ENCODE results near the gene DOHH. TPM values are rescaled to one million over a fixed set of nuclear protein-coding genes. Genes with fewer than 3 reads are reported as not detected.

DOHH gene
- total and polyA plus RNA-seq, 9 of the 15 experiments (the other 6 are each of a cell fraction or from before 2014, with no cell fraction given): 0.14 to 47.2 (median 5.1) TPM

DNA sequence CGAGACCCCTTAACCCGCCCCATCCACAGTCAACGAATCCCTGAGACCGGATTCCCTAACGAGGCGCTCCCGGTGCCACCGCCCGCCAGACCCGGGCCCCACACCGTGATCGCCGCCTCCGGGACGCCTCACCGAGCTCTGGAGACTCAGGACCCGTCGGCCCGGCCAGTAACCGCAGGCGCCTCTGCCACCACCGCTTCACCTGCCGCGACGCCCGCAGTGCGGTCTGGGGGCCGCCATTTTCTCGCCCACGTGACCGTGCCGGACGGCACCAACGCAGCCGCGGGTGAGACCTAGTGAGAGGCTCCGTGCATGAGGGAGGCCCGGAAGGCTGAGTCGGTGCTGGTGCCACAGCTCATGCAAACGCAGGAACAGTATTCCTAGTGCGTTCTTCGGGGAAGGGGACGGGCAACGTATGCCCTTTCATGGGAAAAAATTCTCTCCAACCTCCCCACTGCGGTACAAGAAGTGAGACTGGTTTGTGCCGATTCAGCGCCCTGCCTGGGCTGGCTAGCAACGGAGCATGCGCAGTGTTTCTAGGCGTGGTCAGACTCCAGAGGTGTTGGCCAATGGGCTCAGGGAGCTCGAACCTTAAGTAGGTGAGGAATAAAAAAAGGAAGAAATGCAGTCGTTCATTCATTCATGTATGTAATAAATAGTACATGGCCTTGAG is at the start of gene DOHH (continued):
- TF ChIP-seq, protein P1, sequence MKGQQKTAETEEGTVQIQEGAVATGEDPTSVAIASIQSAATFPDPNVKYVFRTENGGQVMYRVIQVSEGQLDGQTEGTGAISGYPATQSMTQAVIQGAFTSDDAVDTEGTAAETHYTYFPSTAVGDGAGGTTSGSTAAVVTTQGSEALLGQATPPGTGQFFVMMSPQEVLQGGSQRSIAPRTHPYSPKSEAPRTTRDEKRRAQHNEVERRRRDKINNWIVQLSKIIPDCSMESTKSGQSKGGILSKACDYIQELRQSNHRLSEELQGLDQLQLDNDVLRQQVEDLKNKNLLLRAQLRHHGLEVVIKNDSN (CRISPR knock-in tag; IDR thresholded peaks at IDR 0.05): peak; percentile 100
- TF ChIP-seq TEAD1 (CRISPR knock-in tag; IDR thresholded peaks at IDR 0.05) (peak; percentile 60 to 95; a peak in 3 of 4 replicates), IRF2 (CRISPR knock-in tag; IDR thresholded peaks at IDR 0.05) (no peak), ZNF586 (CRISPR knock-in tag; conservative IDR thresholded peaks at IDR 0.05) (no peak), RBM25 (IDR thresholded peaks at IDR 0.05; ENCODE audit: low read depth, low read length, severe bottlenecking) (peak; percentile 35), TAF9B (IDR thresholded peaks at IDR 0.05; ENCODE audit: partially characterized antibody) (peak; percentile 98), ZFPM2 (CRISPR knock-in tag; IDR thresholded peaks at IDR 0.05) (no peak), EGR1 (conservative IDR thresholded peaks at IDR 0.05) (peak; percentile 81), KAT2B (IDR thresholded peaks at IDR 0.05; ENCODE audit: low read depth, low read length) (no peak), SOX6 (IDR thresholded peaks at IDR 0.05) (0 out of 2 replicates have a peak, but pooled peaks have one; percentile 5), ETV5 (CRISPR knock-in tag; IDR thresholded peaks at IDR 0.05; ENCODE audit: low read depth) (0 out of 2 replicates have a peak, but pooled peaks have one; percentile 19)
- TF ChIP-seq, protein P2, sequence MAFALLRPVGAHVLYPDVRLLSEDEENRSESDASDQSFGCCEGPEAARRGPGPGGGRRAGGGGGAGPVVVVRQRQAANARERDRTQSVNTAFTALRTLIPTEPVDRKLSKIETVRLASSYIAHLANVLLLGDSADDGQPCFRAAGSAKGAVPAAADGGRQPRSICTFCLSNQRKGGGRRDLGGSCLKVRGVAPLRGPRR (CRISPR knock-in tag; IDR thresholded peaks at IDR 0.05): no peak
- TF ChIP-seq, protein P3, sequence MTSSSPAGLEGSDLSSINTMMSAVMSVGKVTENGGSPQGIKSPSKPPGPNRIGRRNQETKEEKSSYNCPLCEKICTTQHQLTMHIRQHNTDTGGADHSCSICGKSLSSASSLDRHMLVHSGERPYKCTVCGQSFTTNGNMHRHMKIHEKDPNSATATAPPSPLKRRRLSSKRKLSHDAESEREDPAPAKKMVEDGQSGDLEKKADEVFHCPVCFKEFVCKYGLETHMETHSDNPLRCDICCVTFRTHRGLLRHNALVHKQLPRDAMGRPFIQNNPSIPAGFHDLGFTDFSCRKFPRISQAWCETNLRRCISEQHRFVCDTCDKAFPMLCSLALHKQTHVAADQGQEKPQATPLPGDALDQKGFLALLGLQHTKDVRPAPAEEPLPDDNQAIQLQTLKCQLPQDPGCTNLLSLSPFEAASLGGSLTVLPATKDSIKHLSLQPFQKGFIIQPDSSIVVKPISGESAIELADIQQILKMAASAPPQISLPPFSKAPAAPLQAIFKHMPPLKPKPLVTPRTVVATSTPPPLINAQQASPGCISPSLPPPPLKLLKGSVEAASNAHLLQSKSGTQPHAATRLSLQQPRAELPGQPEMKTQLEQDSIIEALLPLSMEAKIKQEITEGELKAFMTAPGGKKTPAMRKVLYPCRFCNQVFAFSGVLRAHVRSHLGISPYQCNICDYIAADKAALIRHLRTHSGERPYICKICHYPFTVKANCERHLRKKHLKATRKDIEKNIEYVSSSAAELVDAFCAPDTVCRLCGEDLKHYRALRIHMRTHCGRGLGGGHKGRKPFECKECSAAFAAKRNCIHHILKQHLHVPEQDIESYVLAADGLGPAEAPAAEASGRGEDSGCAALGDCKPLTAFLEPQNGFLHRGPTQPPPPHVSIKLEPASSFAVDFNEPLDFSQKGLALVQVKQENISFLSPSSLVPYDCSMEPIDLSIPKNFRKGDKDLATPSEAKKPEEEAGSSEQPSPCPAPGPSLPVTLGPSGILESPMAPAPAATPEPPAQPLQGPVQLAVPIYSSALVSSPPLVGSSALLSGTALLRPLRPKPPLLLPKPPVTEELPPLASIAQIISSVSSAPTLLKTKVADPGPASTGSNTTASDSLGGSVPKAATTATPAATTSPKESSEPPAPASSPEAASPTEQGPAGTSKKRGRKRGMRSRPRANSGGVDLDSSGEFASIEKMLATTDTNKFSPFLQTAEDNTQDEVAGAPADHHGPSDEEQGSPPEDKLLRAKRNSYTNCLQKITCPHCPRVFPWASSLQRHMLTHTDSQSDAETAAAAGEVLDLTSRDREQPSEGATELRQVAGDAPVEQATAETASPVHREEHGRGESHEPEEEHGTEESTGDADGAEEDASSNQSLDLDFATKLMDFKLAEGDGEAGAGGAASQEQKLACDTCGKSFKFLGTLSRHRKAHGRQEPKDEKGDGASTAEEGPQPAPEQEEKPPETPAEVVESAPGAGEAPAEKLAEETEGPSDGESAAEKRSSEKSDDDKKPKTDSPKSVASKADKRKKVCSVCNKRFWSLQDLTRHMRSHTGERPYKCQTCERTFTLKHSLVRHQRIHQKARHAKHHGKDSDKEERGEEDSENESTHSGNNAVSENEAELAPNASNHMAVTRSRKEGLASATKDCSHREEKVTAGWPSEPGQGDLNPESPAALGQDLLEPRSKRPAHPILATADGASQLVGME (CRISPR knock-in tag; IDR thresholded peaks at IDR 0.05): 0 out of 2 replicates have a peak, but pooled peaks have one; percentile 32
- TF ChIP-seq, protein P4, sequence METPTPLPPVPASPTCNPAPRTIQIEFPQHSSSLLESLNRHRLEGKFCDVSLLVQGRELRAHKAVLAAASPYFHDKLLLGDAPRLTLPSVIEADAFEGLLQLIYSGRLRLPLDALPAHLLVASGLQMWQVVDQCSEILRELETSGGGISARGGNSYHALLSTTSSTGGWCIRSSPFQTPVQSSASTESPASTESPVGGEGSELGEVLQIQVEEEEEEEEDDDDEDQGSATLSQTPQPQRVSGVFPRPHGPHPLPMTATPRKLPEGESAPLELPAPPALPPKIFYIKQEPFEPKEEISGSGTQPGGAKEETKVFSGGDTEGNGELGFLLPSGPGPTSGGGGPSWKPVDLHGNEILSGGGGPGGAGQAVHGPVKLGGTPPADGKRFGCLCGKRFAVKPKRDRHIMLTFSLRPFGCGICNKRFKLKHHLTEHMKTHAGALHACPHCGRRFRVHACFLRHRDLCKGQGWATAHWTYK (CRISPR knock-in tag; IDR thresholded peaks at IDR 0.05): peak; percentile 46; the same call in 1 of the 2 replicates
- TF ChIP-seq, protein P5, sequence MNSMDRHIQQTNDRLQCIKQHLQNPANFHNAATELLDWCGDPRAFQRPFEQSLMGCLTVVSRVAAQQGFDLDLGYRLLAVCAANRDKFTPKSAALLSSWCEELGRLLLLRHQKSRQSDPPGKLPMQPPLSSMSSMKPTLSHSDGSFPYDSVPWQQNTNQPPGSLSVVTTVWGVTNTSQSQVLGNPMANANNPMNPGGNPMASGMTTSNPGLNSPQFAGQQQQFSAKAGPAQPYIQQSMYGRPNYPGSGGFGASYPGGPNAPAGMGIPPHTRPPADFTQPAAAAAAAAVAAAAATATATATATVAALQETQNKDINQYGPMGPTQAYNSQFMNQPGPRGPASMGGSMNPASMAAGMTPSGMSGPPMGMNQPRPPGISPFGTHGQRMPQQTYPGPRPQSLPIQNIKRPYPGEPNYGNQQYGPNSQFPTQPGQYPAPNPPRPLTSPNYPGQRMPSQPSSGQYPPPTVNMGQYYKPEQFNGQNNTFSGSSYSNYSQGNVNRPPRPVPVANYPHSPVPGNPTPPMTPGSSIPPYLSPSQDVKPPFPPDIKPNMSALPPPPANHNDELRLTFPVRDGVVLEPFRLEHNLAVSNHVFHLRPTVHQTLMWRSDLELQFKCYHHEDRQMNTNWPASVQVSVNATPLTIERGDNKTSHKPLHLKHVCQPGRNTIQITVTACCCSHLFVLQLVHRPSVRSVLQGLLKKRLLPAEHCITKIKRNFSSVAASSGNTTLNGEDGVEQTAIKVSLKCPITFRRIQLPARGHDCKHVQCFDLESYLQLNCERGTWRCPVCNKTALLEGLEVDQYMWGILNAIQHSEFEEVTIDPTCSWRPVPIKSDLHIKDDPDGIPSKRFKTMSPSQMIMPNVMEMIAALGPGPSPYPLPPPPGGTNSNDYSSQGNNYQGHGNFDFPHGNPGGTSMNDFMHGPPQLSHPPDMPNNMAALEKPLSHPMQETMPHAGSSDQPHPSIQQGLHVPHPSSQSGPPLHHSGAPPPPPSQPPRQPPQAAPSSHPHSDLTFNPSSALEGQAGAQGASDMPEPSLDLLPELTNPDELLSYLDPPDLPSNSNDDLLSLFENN (IDR thresholded peaks at IDR 0.05; ENCODE audit: low read depth in 2 of 2, low read length in 2 of 2): 0 out of 4 replicates have a peak, but pooled peaks of 1 of the 2 experiments have one; percentile 28
